Measurements from ENCODE around the gene JAZF1.
"Not testable (repeated sequence)": the region's sequence is repeated elsewhere in the genome, so short reads cannot be mapped to it uniquely, and the experiment has no call there.

JAZF1 gene

GRCh38 chr7:27890205-27890849 lies 290.3 kb downstream of the JAZF1 start:
- TF ChIP-seq, protein P1, sequence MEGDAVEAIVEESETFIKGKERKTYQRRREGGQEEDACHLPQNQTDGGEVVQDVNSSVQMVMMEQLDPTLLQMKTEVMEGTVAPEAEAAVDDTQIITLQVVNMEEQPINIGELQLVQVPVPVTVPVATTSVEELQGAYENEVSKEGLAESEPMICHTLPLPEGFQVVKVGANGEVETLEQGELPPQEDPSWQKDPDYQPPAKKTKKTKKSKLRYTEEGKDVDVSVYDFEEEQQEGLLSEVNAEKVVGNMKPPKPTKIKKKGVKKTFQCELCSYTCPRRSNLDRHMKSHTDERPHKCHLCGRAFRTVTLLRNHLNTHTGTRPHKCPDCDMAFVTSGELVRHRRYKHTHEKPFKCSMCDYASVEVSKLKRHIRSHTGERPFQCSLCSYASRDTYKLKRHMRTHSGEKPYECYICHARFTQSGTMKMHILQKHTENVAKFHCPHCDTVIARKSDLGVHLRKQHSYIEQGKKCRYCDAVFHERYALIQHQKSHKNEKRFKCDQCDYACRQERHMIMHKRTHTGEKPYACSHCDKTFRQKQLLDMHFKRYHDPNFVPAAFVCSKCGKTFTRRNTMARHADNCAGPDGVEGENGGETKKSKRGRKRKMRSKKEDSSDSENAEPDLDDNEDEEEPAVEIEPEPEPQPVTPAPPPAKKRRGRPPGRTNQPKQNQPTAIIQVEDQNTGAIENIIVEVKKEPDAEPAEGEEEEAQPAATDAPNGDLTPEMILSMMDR (IDR thresholded peaks at IDR 0.05; ENCODE audit: low read depth, low read length, missing control alignments), result no peak
- peak; percentile 37 for DNase-seq (ENCODE audit: low read depth)
- no peak overlapping the region for H3K4me3 ChIP-seq (ENCODE audit: low read depth, low read length)

DNA sequence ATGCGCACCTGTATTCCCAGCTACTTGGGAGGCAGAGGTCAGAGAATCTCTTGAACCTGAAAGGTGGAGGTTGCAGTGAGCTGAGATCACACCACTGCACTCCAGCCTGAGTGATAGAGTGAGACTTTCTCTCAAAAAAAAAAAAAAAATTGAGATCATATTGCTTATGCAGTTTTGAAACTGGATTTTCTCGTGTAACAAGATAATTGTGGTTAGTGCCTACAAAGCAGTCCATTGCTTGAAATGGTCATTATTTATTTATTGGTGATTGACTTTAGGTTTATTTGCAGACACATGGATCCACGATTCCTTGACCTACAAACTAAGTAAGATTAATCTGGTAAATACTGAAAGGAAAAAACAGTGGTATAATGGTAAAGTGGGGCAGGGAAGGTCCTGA lies 290.8 kb downstream of the JAZF1 start:
- no peak for DNase-seq (ENCODE audit: low read depth)
- TF ChIP-seq, protein P1 (IDR thresholded peaks at IDR 0.05; ENCODE audit: low read depth, low read length, missing control alignments), result no peak
- no peak overlapping the region for H3K4me3 ChIP-seq (ENCODE audit: low read depth, low read length)

- TF ChIP-seq, protein P1 (IDR thresholded peaks at IDR 0.05; ENCODE audit: low read depth, low read length, missing control alignments), result no peak
- no peak for DNase-seq (ENCODE audit: low read depth)
- H3K4me3 ChIP-seq (ENCODE audit: low read depth, low read length), result no peak overlapping the region
These were observed 291.9 kb downstream of the JAZF1 start for GRCh38 chr7:27888736-27889135.

DNA sequence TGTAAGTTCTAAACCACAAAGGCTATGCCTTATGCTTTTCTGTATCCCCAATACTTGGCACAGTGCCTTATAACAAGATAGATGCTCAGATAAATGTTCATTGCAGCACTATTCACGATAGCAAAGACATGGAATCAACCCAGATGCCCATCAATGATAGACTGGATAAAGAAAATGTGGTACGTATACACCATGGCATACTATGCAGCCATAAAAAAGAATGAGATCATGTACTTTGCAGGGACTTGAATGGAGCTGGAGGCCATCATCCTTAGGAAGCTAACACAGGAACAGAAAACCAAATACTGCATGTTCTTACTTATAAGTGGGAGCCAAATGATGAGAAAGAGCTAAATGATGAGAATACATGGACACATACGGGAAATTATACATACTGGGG lies 293.9 kb downstream of the JAZF1 start:
- DNase-seq (ENCODE audit: low read depth); H3K4me3 ChIP-seq (ENCODE audit: low read depth, low read length): not testable (repeated sequence)

DNA sequence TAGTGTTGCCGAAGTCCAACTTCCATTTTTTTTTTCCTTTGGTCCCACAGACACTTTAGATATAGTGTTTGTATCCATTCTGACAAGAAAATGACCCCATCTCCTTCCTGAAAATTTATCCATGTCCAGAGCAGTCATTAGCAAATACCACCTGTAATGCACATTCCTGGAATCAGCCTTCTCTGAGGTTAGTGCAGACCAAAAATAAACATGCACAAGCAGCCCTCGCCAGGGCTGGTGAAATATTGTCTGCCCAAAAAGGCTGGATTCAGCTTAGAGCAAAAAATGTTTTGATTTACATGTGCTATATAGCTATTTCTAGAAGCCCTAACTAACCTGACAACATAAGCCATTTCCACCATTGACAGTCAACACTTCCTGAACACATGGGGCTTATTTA lies 294.9 kb downstream of the JAZF1 start:
- no peak for DNase-seq (ENCODE audit: low read depth)
- TF ChIP-seq, protein P1 (IDR thresholded peaks at IDR 0.05; ENCODE audit: low read depth, low read length, missing control alignments), result no peak
- no peak overlapping the region for H3K4me3 ChIP-seq (ENCODE audit: low read depth, low read length)

DNA sequence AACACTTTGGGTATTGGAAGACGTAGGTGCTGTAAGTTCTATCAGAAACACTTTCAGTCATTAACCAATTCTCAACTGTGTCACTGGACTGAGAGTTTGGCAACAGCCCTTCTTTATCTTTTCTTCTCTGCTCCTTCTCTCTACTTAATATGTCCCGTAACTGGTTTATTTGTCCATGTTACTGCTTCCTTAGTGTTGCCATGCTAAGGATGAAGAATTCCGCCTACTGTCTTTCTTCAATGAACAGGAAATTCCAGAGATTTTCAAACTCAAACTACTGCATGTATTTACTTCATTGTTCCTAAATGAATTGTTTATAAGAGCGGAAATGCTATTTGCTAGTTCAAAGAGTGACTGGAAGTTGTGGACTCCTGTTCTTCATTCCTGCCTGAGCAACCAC lies 296.9 kb downstream of the JAZF1 start:
- TF ChIP-seq, protein P1 (IDR thresholded peaks at IDR 0.05; ENCODE audit: low read depth, low read length, missing control alignments), result no peak
- no peak overlapping the region for H3K4me3 ChIP-seq (ENCODE audit: low read depth, low read length)
- DNase-seq (ENCODE audit: low read depth), result no peak

GRCh38 chr7:27876756-27877155 lies 303.8 kb downstream of the JAZF1 start:
- no peak for DNase-seq (ENCODE audit: low read depth)
- no peak overlapping the region for H3K4me3 ChIP-seq (ENCODE audit: low read depth, low read length)
- TF ChIP-seq, protein P1 (IDR thresholded peaks at IDR 0.05; ENCODE audit: low read depth, low read length, missing control alignments), result no peak
